Keratinocyte (primary cell): ENCODE data around the gene TSPAN4. TPM values are rescaled to one million over a fixed set of nuclear protein-coding genes. Genes with fewer than 3 reads are reported as not detected.

Experiments used
- DNase-seq: peaks from one replicate; pipeline ENCODE4 v3.0.0-alpha.2; 2011; ENCODE audit warnings: low read depth, missing footprints, low spot score
- FAIRE-seq: peaks from 2 replicates; lab custom pipeline; 2011; peaks lifted over from hg19 to GRCh38; lab: Jason Lieb, UNC
- H2AFZ ChIP-seq: 2 replicates; pipeline ENCODE4 v1.6.0; 2012; ENCODE audit warnings: low read length, control low read depth, inconsistent platforms; ENCODE audit not compliant: control insufficient read depth
- H3K27ac ChIP-seq: 2 replicates; pipeline ENCODE4 v1.5.1; 2011; ENCODE audit warnings: low read length; ENCODE audit not compliant: control insufficient read depth, insufficient read depth
- H3K27me3 ChIP-seq: 3 replicates; pipeline ENCODE4 v1.6.0; 2011; ENCODE audit warnings: low read length; ENCODE audit not compliant: control insufficient read depth, insufficient read depth; ENCODE audit errors: extremely low read depth
- H3K36me3 ChIP-seq, 2 experiments: 2 replicates in 1 of 2; 3 replicates in 1 of 2; pipeline ENCODE4 v1.5.1; 2011; ENCODE audit warnings: low read length in 2 of 2, mild to moderate bottlenecking in 1 of 2; ENCODE audit not compliant: control insufficient read depth in 2 of 2, insufficient read depth in 2 of 2; ENCODE audit errors: extremely low read depth in 1 of 2
- H3K4me1 ChIP-seq: 3 replicates; pipeline ENCODE4 v1.5.1; 2011; ENCODE audit warnings: low read length; ENCODE audit not compliant: control insufficient read depth, insufficient read depth; ENCODE audit errors: extremely low read depth
- H3K4me2 ChIP-seq: 3 replicates; pipeline ENCODE4 v1.6.0; 2011; ENCODE audit warnings: low read depth, low read length; ENCODE audit not compliant: control insufficient read depth, insufficient read depth; ENCODE audit errors: extremely low read depth
- H3K4me3 ChIP-seq, 3 experiments: fragments of 200-600 bp in 1 of 3; sonication (generic) in 1 of 3; 2 replicates in 2 of 3; 3 replicates in 1 of 3; pipeline ENCODE4 v1.5.1; 2011 to 2016; ENCODE audit warnings: low read length in 3 of 3, mild to moderate bottlenecking in 3 of 3, control low read depth in 2 of 3, inconsistent platforms in 1 of 3, low read depth in 1 of 3, mixed read lengths in 1 of 3, mixed run types in 1 of 3, moderate library complexity in 1 of 3; ENCODE audit not compliant: control insufficient read depth in 2 of 3, insufficient read depth in 2 of 3; ENCODE audit errors: extremely low read depth in 1 of 3
- H3K79me2 ChIP-seq: 2 replicates; pipeline ENCODE4 v1.6.0; 2012; ENCODE audit warnings: low read length; ENCODE audit not compliant: control insufficient read depth, insufficient read depth
- H3K9ac ChIP-seq: 3 replicates; pipeline ENCODE4 v1.6.0; 2011; ENCODE audit warnings: low read length; ENCODE audit not compliant: control insufficient read depth, insufficient read depth; ENCODE audit errors: extremely low read depth
- H3K9me1 ChIP-seq: 3 replicates; pipeline ENCODE4 v1.6.0; 2011; ENCODE audit warnings: low read length; ENCODE audit not compliant: control insufficient read depth, insufficient read depth; ENCODE audit errors: extremely low read depth
- H3K9me3 ChIP-seq: 2 replicates; pipeline ENCODE4 v1.5.1; 2012; ENCODE audit warnings: low read depth, low read length; ENCODE audit not compliant: control insufficient read depth
- H4K20me1 ChIP-seq: 3 replicates; pipeline ENCODE4 v1.6.0; 2011; ENCODE audit warnings: low read length; ENCODE audit not compliant: control insufficient read depth, insufficient read depth; ENCODE audit errors: extremely low read depth
- CTCF ChIP-seq, 3 experiments: IDR thresholded peaks in 1 of 3; conservative IDR thresholded peaks in 1 of 3; optimal IDR thresholded peaks in 1 of 3; 2 replicates in 2 of 3; 3 replicates in 1 of 3; pipeline versions ENCODE3 to v1.5.1; 2011; ENCODE audit warnings: low read length in 3 of 3, mild to moderate bottlenecking in 3 of 3, moderate library complexity in 2 of 3, control low read depth in 1 of 3, inconsistent platforms in 1 of 3; ENCODE audit not compliant: insufficient read depth in 2 of 3; ENCODE audit errors: extremely low read depth in 1 of 3
- EZH2 ChIP-seq: IDR thresholded peaks from one replicate; pipeline ENCODE4 v1.6.1; 2012; ENCODE audit warnings: inconsistent platforms, mild to moderate bottlenecking, low read length, moderate library complexity
- dilution Hi-C: fragments of 300-500 bp; cut with MboI; formaldehyde crosslinking; loops from one replicate; pipeline ENCODE4 v1.7.0; 2020; ENCODE audit warnings: low sequenced_read_pairs; ENCODE audit not compliant: extremely low pct_ligation_motif_present
- polyA plus RNA-seq, 5 experiments: library from polyadenylated mRNA; depleted of rRNA in 3 of 5; stranded (reverse) in 3 of 5; stranded (forward) in 1 of 5; unstranded in 1 of 5; fragments of >200 nt; gene quantifications; 1 replicate in 1 of 5; 2 replicates in 3 of 5; 3 replicates in 1 of 5; pipeline versions ENCODE4 v1.2.1 to v1.2.3, GENCODE V29; 2011 to 2012; ENCODE audit warnings: missing spikeins in 2 of 5, low read depth in 1 of 5, low replicate concordance in 1 of 5

Gene TSPAN4
- polyA plus RNA-seq, 1 donor (not counting 4 experiments of a cell fraction or from before 2014, with no cell fraction given), result 42.1 TPM

DNA sequence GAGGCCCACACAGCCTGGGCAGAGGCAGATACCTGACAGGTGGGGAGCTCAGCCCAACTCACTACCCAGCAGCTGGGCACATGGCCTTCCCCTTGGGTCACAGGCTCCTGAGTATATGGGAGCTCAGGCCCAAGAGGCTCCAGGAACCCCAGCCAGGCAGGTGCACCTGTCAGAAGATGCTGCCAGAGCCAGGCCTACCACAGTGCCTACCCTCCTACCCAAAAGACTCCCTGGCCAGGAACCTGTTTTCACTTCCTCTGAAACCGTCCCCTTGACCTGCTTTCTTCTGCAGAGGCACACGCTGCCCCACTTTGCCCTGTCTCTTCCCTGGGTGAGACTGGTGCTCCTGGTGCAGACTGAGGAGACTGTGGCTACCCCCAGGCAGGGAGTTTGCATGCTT, 65.0 kb downstream of the TSPAN4 start:
- no peak overlapping the region for H3K4me3 ChIP-seq
- TF ChIP-seq CTCF (optimal IDR thresholded peaks at IDR 0.05 in 1 of 3, IDR thresholded peaks at IDR 0.05 in 1 of 3, conservative IDR thresholded peaks at IDR 0.05 in 1 of 3; ENCODE audit: extremely low read depth in 1 of 3, insufficient read depth in 2 of 3, low read length in 3 of 3), result no peak
- TF ChIP-seq EZH2, result no peak
- dilution Hi-C loops, result no loop called here
- no peaks in the 10 kb centered on the region for H3K9me3 ChIP-seq
- H2AFZ ChIP-seq, result no peak overlapping the region
- no peak overlapping the region for H3K9ac ChIP-seq
- FAIRE-seq (no peak), DNase-seq (no peak)
- H3K4me2 ChIP-seq, result no peak overlapping the region
- peaks cover 24% of the 10 kb centered on the region for H3K79me2 ChIP-seq
- peaks cover 12% of the 10 kb centered on the region for H3K4me1 ChIP-seq
- H3K27me3 ChIP-seq, result no peaks in the 10 kb centered on the region
- no peaks in the 10 kb centered on the region for H4K20me1 ChIP-seq
- H3K36me3 ChIP-seq, result peaks cover 6 to 8% of the 10 kb centered on the region in 2 experiments
- no peak overlapping the region for H3K27ac ChIP-seq
- no peaks in the 10 kb centered on the region for H3K9me1 ChIP-seq

- no peaks in the 10 kb centered on the region for H3K27me3 ChIP-seq
- H3K4me1 ChIP-seq, result peaks cover 12% of the 10 kb centered on the region
- no peaks in the 10 kb centered on the region for H3K9me3 ChIP-seq
- H3K27ac ChIP-seq, result no peak overlapping the region
- no peaks in the 10 kb centered on the region for H3K9me1 ChIP-seq
- H3K9ac ChIP-seq, result no peak overlapping the region
- H4K20me1 ChIP-seq, result no peaks in the 10 kb centered on the region
- no peak for TF ChIP-seq CTCF (optimal IDR thresholded peaks at IDR 0.05 in 1 of 3, IDR thresholded peaks at IDR 0.05 in 1 of 3, conservative IDR thresholded peaks at IDR 0.05 in 1 of 3; ENCODE audit: extremely low read depth in 1 of 3, insufficient read depth in 2 of 3, low read length in 3 of 3)
- no peak for TF ChIP-seq EZH2
- no peak for FAIRE-seq
- no peak for DNase-seq
- dilution Hi-C loops, result no loop called here
- no peak overlapping the region for H3K4me2 ChIP-seq
- H2AFZ ChIP-seq, result no peak overlapping the region
- H3K79me2 ChIP-seq, result peaks cover 24% of the 10 kb centered on the region
- H3K36me3 ChIP-seq, result peaks cover 2 to 3% of the 10 kb centered on the region in 2 experiments
- H3K4me3 ChIP-seq, result no peak overlapping the region
Measured at GRCh38 chr11:908273-908672, 65.6 kb downstream of the TSPAN4 start.
